SU-DHL-6 (cell line): ENCODE measurements around the gene HDAC10.

Experiments used
- H2AFZ ChIP-seq: fragments of 200-600 bp; sonication (generic); 2 replicates; pipeline ENCODE4 v1.6.1; 2014; ENCODE audit warnings: low read depth, mild to moderate bottlenecking, moderate library complexity, mixed read lengths, antibody characterized with exemption, low read length; ENCODE audit not compliant: severe bottlenecking
- H3F3A ChIP-seq: fragments of 200-600 bp; shearing (Covaris generic); 2 replicates; pipeline ENCODE4 v1.6.0; 2016; ENCODE audit warnings: antibody characterized with exemption, mild to moderate bottlenecking; ENCODE audit not compliant: insufficient read depth
- H3K27ac ChIP-seq: fragments of 200-600 bp; sonication (generic); 2 replicates; pipeline ENCODE4 v1.5.1; 2016; ENCODE audit warnings: low read depth, mild to moderate bottlenecking, low read length, moderate library complexity, mixed read lengths
- H3K27me3 ChIP-seq: fragments of 200-600 bp; sonication (generic), shearing (Covaris generic); 2 replicates; pipeline ENCODE4 v1.6.0; 2014; ENCODE audit warnings: mild to moderate bottlenecking, low read length
- H3K36me3 ChIP-seq: fragments of 200-600 bp; sonication (generic); 2 replicates; pipeline ENCODE4 v1.6.1; 2014; ENCODE audit warnings: mild to moderate bottlenecking, low read length, mixed read lengths
- H3K4me2 ChIP-seq: fragments of 300-600, 200-600 bp; shearing (Covaris generic), sonication (generic); 2 replicates; pipeline ENCODE4 v1.6.0; 2014; ENCODE audit warnings: low read length, low read depth, mild to moderate bottlenecking; ENCODE audit not compliant: poor library complexity, severe bottlenecking
- H3K4me3 ChIP-seq: fragments of 200-600 bp; sonication (generic); 2 replicates; pipeline ENCODE4 v1.5.1; 2014; ENCODE audit warnings: antibody characterized with exemption, low read length, mild to moderate bottlenecking, mixed read lengths; ENCODE audit not compliant: insufficient read depth, poor library complexity, severe bottlenecking
- H3K79me2 ChIP-seq: fragments of 200-600 bp; sonication (generic); 2 replicates; pipeline ENCODE4 v1.6.1; 2014; ENCODE audit warnings: mild to moderate bottlenecking, low read length, moderate library complexity; ENCODE audit not compliant: insufficient read depth
- H3K9ac ChIP-seq: fragments of 200-600 bp; sonication (generic); 2 replicates; pipeline ENCODE4 v1.7.0; 2014; ENCODE audit warnings: mild to moderate bottlenecking, low read length
- H3K9me2 ChIP-seq: fragments of 200-600 bp; sonication (generic); replicated peaks from 2 replicates; pipeline ENCODE4 v1.6.1; 2014; ENCODE audit warnings: low read length; ENCODE audit not compliant: insufficient read depth
- H3K9me3 ChIP-seq: fragments of 200-600 bp; sonication (generic); 2 replicates; pipeline ENCODE4 v1.6.1; 2014; ENCODE audit warnings: low read length, mixed read lengths; ENCODE audit not compliant: insufficient read depth
- H4K20me1 ChIP-seq: fragments of 200-600 bp; sonication (generic); 2 replicates; pipeline ENCODE4 v1.6.1; 2014; ENCODE audit warnings: low read depth, mild to moderate bottlenecking, antibody characterized with exemption, low read length, moderate library complexity, mixed read lengths
- EZH2phosphoT487 ChIP-seq: fragments of 200-600 bp; sonication (generic), shearing (Covaris generic); conservative IDR thresholded peaks from 2 replicates; pipeline ENCODE4 v1.6.1; 2018; ENCODE audit warnings: mild to moderate bottlenecking, antibody characterized with exemption, low read length, moderate library complexity, mixed read lengths
- TF ChIP-seq, protein P1 (sequence below): fragments of 200-600 bp; sonication (generic); IDR thresholded peaks from one replicate; pipeline ENCODE4 v1.5.1; 2017; ENCODE audit warnings: antibody characterized with exemption, mild to moderate bottlenecking, low read length, moderate library complexity; ENCODE audit not compliant: insufficient read depth, poor library complexity, severe bottlenecking

The HDAC10 gene

DNA sequence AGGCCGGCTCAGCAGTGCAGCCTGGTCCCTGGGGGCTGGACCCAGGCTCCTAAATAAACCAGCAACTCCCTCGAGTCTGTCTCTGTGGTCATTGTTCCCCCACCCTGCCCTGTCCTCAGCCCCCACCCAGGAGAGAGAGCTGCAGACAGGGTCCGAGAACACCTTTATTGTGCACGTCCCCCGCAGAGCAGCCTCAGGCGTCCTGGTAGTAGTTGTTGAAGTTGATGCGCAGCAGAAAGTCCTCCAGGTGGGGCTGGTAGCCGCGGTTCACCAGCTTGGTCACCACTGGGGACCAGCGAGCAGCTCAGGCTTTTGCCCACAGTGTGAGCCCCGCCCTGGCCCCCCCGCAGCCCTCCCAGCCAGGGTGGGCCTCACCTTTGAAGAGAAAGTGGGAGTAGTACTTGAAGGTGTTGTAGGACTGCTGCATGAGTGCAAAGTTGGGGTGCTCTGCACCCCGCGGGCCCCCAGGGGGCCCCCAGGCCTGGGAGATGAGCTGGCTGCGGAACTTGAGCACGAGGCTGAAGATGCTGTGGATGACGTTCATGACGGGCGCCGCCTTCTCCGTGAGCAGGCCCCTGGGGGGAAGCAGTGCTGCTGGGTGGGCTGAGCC lies 33.4 kb downstream of the HDAC10 start:
- Histone ChIP-seq H4K20me1 (no peaks in the 10 kb centered on the region), H3K4me2 (no peak overlapping the region), H3F3A (no peaks in the 10 kb centered on the region), H3K79me2 (peaks cover 10% of the 10 kb centered on the region; the same call in 1 of the 2 replicates), H3K9ac (no peak overlapping the region), H3K4me3 (no peak overlapping the region), H3K9me3 (no peaks in the 10 kb centered on the region), H3K27ac (no peak overlapping the region), H2AFZ (no peak overlapping the region), H3K27me3 (no peaks in the 10 kb centered on the region), H3K9me2 (no peaks in the 10 kb centered on the region), H3K36me3 (no peaks in the 10 kb centered on the region)
- TF ChIP-seq, protein P1, sequence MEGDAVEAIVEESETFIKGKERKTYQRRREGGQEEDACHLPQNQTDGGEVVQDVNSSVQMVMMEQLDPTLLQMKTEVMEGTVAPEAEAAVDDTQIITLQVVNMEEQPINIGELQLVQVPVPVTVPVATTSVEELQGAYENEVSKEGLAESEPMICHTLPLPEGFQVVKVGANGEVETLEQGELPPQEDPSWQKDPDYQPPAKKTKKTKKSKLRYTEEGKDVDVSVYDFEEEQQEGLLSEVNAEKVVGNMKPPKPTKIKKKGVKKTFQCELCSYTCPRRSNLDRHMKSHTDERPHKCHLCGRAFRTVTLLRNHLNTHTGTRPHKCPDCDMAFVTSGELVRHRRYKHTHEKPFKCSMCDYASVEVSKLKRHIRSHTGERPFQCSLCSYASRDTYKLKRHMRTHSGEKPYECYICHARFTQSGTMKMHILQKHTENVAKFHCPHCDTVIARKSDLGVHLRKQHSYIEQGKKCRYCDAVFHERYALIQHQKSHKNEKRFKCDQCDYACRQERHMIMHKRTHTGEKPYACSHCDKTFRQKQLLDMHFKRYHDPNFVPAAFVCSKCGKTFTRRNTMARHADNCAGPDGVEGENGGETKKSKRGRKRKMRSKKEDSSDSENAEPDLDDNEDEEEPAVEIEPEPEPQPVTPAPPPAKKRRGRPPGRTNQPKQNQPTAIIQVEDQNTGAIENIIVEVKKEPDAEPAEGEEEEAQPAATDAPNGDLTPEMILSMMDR, result no peak
- no peak for TF ChIP-seq EZH2phosphoT487

DNA sequence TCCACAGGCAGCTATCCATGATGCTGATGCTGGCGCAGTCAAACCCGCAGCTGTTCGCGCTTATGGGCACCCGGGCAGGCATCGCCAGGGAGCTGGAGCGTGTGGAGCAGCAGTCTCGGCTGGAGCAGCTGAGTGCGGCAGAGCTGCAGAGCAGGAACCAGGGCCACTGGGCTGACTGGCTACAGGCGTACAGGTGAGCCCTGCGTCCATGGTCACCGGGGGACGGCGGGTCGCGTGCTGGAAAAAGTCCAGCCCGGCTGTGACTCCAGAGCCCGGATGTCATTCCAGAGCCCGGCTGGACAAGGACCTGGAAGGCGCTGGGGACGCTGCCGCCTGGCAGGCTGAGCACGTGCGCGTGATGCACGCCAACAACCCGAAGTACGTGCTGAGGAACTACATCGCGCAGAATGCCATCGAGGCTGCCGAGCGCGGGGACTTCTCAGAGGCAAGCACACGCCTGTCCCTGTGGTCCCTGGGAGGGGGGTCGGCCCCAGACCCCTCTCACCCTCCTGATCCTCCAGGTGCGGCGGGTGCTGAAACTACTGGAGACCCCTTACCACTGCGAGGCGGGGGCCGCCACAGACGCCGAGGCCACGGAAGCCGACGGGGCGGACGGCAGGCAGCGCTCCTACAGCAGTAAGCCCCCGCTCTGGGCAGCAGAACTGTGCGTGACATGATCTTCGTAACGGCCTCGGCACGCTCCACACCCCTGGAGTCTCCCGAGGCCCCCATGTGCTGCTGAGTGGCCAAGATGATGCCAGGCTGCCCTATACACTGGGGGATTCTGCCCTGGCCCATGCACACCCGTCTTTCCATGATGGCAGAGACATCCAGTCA lies 34.2 kb downstream of the HDAC10 start:
- Histone ChIP-seq H3K4me2 (no peak overlapping the region), H3K9ac (no peak overlapping the region), H4K20me1 (no peaks in the 10 kb centered on the region), H3K27ac (no peak overlapping the region), H3K9me2 (no peaks in the 10 kb centered on the region), H3K4me3 (no peak overlapping the region), H3K36me3 (no peaks in the 10 kb centered on the region), H3K9me3 (no peaks in the 10 kb centered on the region), H3F3A (0 out of 2 replicates have a peak, but pooled peaks cover 3% of the 10 kb centered on the region), H2AFZ (no peak overlapping the region), H3K79me2 (peaks cover 10% of the 10 kb centered on the region; the same call in 1 of the 2 replicates), H3K27me3 (no peaks in the 10 kb centered on the region)
- no peak for TF ChIP-seq EZH2phosphoT487
- TF ChIP-seq, protein P1, result no peak

DNA sequence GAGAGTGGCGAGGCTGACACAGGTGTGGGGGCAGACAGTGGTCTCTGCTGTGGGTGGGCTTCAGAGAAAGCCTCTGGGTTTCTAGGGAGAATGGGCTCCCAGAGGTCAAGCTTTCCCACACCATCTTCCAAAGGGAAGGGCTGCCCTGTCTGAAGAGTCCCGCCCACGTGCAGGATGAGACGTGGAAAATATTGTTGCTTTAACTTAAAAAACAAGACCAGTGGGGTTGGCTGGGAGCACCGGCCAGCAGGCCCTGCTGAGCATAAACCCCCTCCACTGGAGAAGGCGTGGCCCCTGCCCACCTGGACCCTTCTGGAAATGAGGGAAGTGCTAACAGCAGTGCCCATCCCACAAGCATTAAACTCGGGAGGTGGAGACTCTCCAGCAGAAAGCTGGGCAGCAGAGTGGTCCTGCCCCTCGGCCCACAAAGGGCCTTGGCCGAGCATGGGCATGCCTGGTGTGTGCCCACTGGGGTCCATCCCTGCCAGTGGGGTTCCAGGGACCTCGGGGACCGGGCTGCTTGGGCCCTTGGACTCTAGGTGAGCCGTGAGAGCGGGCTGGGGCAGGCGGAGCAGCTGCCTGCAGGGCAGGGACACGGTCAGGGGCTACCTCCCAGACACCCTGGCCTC lies 34.9 kb downstream of the HDAC10 start:
- Histone ChIP-seq H3K9me3 (no peaks in the 10 kb centered on the region), H3K9ac (no peak overlapping the region), H3K27me3 (no peaks in the 10 kb centered on the region), H4K20me1 (no peaks in the 10 kb centered on the region), H3K4me2 (no peak overlapping the region), H3K9me2 (no peaks in the 10 kb centered on the region), H3K36me3 (peaks cover under 1% of the 10 kb centered on the region; the same call in 1 of the 2 replicates), H3F3A (0 out of 2 replicates have a peak, but pooled peaks cover 4% of the 10 kb centered on the region), H2AFZ (no peak overlapping the region), H3K4me3 (no peak overlapping the region), H3K79me2 (peaks cover 11% of the 10 kb centered on the region; the same call in 1 of the 2 replicates), H3K27ac (no peak overlapping the region)
- TF ChIP-seq EZH2phosphoT487, result no peak
- TF ChIP-seq, protein P1, result no peak
